Measurements from ENCODE around the gene CHRNA4. TPM values are rescaled to one million over a fixed set of nuclear protein-coding genes. Genes with fewer than 3 reads are reported as not detected.

CHRNA4 gene
- total RNA-seq, 1 donor from 2014 or later, result 145 TPM

GRCh38 chr20:63323357-63323981 is 37.7 kb downstream of the CHRNA4 start:
- ATAC-seq (no peak), DNase-seq (ENCODE audit: low spot score) (no peak)

GRCh38 chr20:63322933-63323273 is 38.2 kb downstream of the CHRNA4 start:
- DNase-seq (ENCODE audit: low spot score), result no peak
- no peak for ATAC-seq

GRCh38 chr20:63322146-63322932 is 38.8 kb downstream of the CHRNA4 start:
- DNase-seq (ENCODE audit: low spot score) (no peak), ATAC-seq (no peak)

- no peak for DNase-seq (ENCODE audit: low spot score)
- ATAC-seq, result peak; percentile 22
Observed at GRCh38 chr20:63321148-63321831, 39.9 kb downstream of the CHRNA4 start.

- no peak for DNase-seq (ENCODE audit: low spot score)
- ATAC-seq, result no peak
Observed at GRCh38 chr20:63320616-63321147, 40.5 kb downstream of the CHRNA4 start.

- ATAC-seq, result no peak
Observed at GRCh38 chr20:63320041-63320511, 41.1 kb downstream of the CHRNA4 start.

GRCh38 chr20:63319164-63320040 is 41.7 kb downstream of the CHRNA4 start:
- DNase-seq (ENCODE audit: low spot score) (no peak), ATAC-seq (no peak)

More at GRCh38 chr20:63320041-63320511, 41.1 kb downstream of the CHRNA4 start:
- DNase-seq (ENCODE audit: low spot score), result no peak

GRCh38 chr20:63318391-63319163 is 42.6 kb downstream of the CHRNA4 start:
- no peak for DNase-seq (ENCODE audit: low spot score)

GRCh38 chr20:63317601-63318291 is 43.4 kb downstream of the CHRNA4 start:
- ATAC-seq (no peak), DNase-seq (ENCODE audit: low spot score) (no peak)

More at GRCh38 chr20:63318391-63319163, 42.6 kb downstream of the CHRNA4 start:
- no peak for ATAC-seq

- no peak for DNase-seq (ENCODE audit: low spot score)
- no peak for ATAC-seq
Observed at GRCh38 chr20:63317061-63317460, 44.1 kb downstream of the CHRNA4 start.

- ATAC-seq, result no peak
- DNase-seq (ENCODE audit: low spot score), result no peak
Observed at GRCh38 chr20:63316502-63316921, 44.6 kb downstream of the CHRNA4 start.

GRCh38 chr20:63315731-63316491 is 45.2 kb downstream of the CHRNA4 start:
- ATAC-seq, result no peak
- no peak for DNase-seq (ENCODE audit: low spot score)

GRCh38 chr20:63315240-63315689 is 45.9 kb downstream of the CHRNA4 start:
- ATAC-seq (no peak), DNase-seq (ENCODE audit: low spot score) (no peak)

GRCh38 chr20:63314566-63315239 is 46.4 kb downstream of the CHRNA4 start:
- ATAC-seq, result no peak
- DNase-seq (ENCODE audit: low spot score), result no peak

- DNase-seq (ENCODE audit: low spot score), result no peak
Observed at GRCh38 chr20:63314015-63314471, 47.1 kb downstream of the CHRNA4 start.

GRCh38 chr20:63313349-63314014 is 47.7 kb downstream of the CHRNA4 start:
- ATAC-seq (no peak), DNase-seq (ENCODE audit: low spot score) (no peak)

More at GRCh38 chr20:63314015-63314471, 47.1 kb downstream of the CHRNA4 start:
- no peak for ATAC-seq

All from left lobe of liver (tissue), 2 donors.